B cell (primary cell): ENCODE data around the gene KANK3. TPM values are rescaled to one million over a fixed set of nuclear protein-coding genes. Genes with fewer than 3 reads are reported as not detected.

ENCODE experiments used
- ATAC-seq: fragments of 200-7000 bp; cut with Tn5 transposase; one replicate; pipeline ENCODE4 v1.10.0; 2021; ENCODE audit warnings: low read depth, mild to moderate bottlenecking, moderate number of reproducible peaks, moderate library complexity
- CTCF ChIA-PET: fragments of 350-600 bp; sonication (Branson Sonifier 250); formaldehyde crosslinking; loops from one replicate; lab custom pipeline; 2021; ENCODE audit warnings: antibody characterized with exemption, inconsistent platforms; lab: Charles Lee
- POLR2A ChIA-PET: fragments of 350-600 bp; sonication (Branson Sonifier 250); formaldehyde crosslinking; loops from one replicate; lab custom pipeline; 2021; ENCODE audit warnings: antibody characterized with exemption; lab: Charles Lee
- DNase-seq: peaks from one replicate; pipeline ENCODE4 v3.0.0; 2013
- H2AFZ ChIP-seq: 2 replicates; pipeline ENCODE4 v1.6.1; 2012; ENCODE audit warnings: mild to moderate bottlenecking, low read depth, low read length; ENCODE audit not compliant: insufficient read depth, poor library complexity, severe bottlenecking
- H3K27ac ChIP-seq, 2 donors: 1 replicate in 1 of 2; 2 replicates in 1 of 2; pipeline ENCODE4 v1.5.1; 2012 to 2013; ENCODE audit warnings: low read length in 2 of 2, mild to moderate bottlenecking in 2 of 2, moderate library complexity in 1 of 2
- H3K27me3 ChIP-seq, 4 experiments: fragments of 200-600 bp in 1 of 4; sonication (generic) in 1 of 4; replicated peaks in 1 of 4; 1 replicate in 2 of 4; 2 replicates in 2 of 4; pipeline versions ENCODE4 v1.6.1 to v1.7.0; 2013 to 2016; ENCODE audit warnings: low read length in 3 of 4, mild to moderate bottlenecking in 2 of 4, mixed read lengths in 1 of 4, moderate library complexity in 1 of 4; ENCODE audit not compliant: insufficient read depth in 4 of 4, control insufficient read depth in 3 of 4; ENCODE audit errors: control extremely low read depth in 1 of 4
- H3K36me3 ChIP-seq, 2 experiments: replicated peaks in 1 of 2; 1 replicate in 1 of 2; 2 replicates in 1 of 2; pipeline versions ENCODE4 v1.6.1 to v1.7.1; 2013; ENCODE audit warnings: low read length in 1 of 2; ENCODE audit not compliant: insufficient read depth in 2 of 2, control insufficient read depth in 1 of 2; ENCODE audit errors: control extremely low read depth in 1 of 2, extremely low read depth in 1 of 2
- H3K4me1 ChIP-seq, 2 donors: fragments of 200-600 bp in 1 of 2; sonication (generic) in 1 of 2; 1 replicate in 1 of 2; 2 replicates in 1 of 2; pipeline versions ENCODE4 v1.5.1 to v1.6.1; 2013 to 2017; ENCODE audit warnings: low read length in 2 of 2; ENCODE audit not compliant: control insufficient read depth in 2 of 2, insufficient read depth in 2 of 2
- H3K4me2 ChIP-seq: replicated peaks from 2 replicates; pipeline ENCODE3; 2012; ENCODE audit warnings: mild to moderate bottlenecking, low read depth, low read length; ENCODE audit not compliant: poor library complexity, severe bottlenecking
- H3K4me3 ChIP-seq, 5 experiments: fragments of 200-600 bp in 1 of 5; sonication (generic) in 1 of 5; 1 replicate in 3 of 5; 2 replicates in 2 of 5; pipeline versions ENCODE4 v1.5.1 to v1.7.0; 2011 to 2016; ENCODE audit warnings: low read length in 4 of 5, mild to moderate bottlenecking in 4 of 5, low read depth in 2 of 5, control low read depth in 1 of 5, moderate library complexity in 1 of 5; ENCODE audit not compliant: insufficient read depth in 1 of 5; ENCODE audit errors: control extremely low read depth in 1 of 5, extremely low read depth in 1 of 5
- H3K79me2 ChIP-seq: fragments of 200-600 bp; sonication (generic); one replicate; pipeline ENCODE4 v1.6.0; 2016; ENCODE audit warnings: low read length; ENCODE audit not compliant: control insufficient read depth, insufficient read depth
- H3K9ac ChIP-seq: fragments of 200-600 bp; sonication (generic); 2 replicates; pipeline ENCODE4 v1.6.1; 2017; ENCODE audit warnings: mild to moderate bottlenecking, low read length, moderate library complexity
- H3K9me3 ChIP-seq, 3 donors: one replicate each; pipeline versions ENCODE4 v1.6.1 to v1.7.1; 2013; ENCODE audit warnings: low read length in 2 of 3; ENCODE audit not compliant: control insufficient read depth in 2 of 3, insufficient read depth in 1 of 3; ENCODE audit errors: control extremely low read depth in 1 of 3
- H4K20me1 ChIP-seq: 2 replicates; pipeline ENCODE4 v1.6.0; 2012; ENCODE audit warnings: mild to moderate bottlenecking, low read length; ENCODE audit not compliant: insufficient read depth, control insufficient read depth, poor library complexity, severe bottlenecking
- H3K27ac Mint-ChIP-seq: one replicate; pipeline ENCODE4 v1.8.0; 2021; ENCODE audit warnings: mixed read lengths
- H3K27me3 Mint-ChIP-seq: one replicate; pipeline ENCODE4 v1.8.0; 2021; ENCODE audit warnings: mixed read lengths
- H3K4me1 Mint-ChIP-seq: one replicate; pipeline ENCODE4 v1.8.0; 2021; ENCODE audit warnings: mixed read lengths
- H3K4me3 Mint-ChIP-seq: one replicate; pipeline ENCODE4 v1.8.0; 2021; ENCODE audit warnings: mixed read lengths
- H3K9me3 Mint-ChIP-seq: one replicate; pipeline ENCODE4 v1.8.0; 2022; ENCODE audit warnings: mixed read lengths; ENCODE audit not compliant: insufficient read depth
- EZH2 ChIP-seq: IDR thresholded peaks from 2 replicates; pipeline ENCODE4 v1.6.1; 2012; ENCODE audit warnings: borderline replicate concordance, low read depth, mild to moderate bottlenecking, moderate library complexity, low read length; ENCODE audit not compliant: insufficient read depth, poor library complexity, severe bottlenecking
- WGBS: methylation state at CpG from one replicate; pipeline ENCODE4 v1.1.5; 2013; ENCODE audit warnings: missing lambda C conversion rate; ENCODE audit not compliant: insufficient coverage; 5-methylcytosine and 5-hydroxymethylcytosine counted together
- intact Hi-C: fragments of 100-400 bp; cut with micrococcal nuclease; formaldehyde crosslinking; loops from one replicate; pipeline ENCODE4 v1.10.0; 2022
- polyA plus RNA-seq: library from polyadenylated mRNA; depleted of rRNA; stranded (reverse); fragments of >200 nt; gene quantifications from 2 replicates; pipeline ENCODE4 v1.2.3, GENCODE V29; 2012
- total RNA-seq, 2 donors: library from RNA; stranded (reverse); fragments of 120-200 nt in 1 of 2; gene quantifications; 1 replicate in 1 of 2; 2 replicates in 1 of 2; pipeline versions ENCODE4 v1.2.3 to v1.2.4, GENCODE V29; 2013 to 2022
- TF ChIP-seq, protein P1 (sequence below): fragments of 200-600 bp; IDR thresholded peaks from one replicate; pipeline ENCODE4 v1.8.0; 2022; ENCODE audit warnings: antibody characterized with exemption, mild to moderate bottlenecking

Gene KANK3
- total and polyA plus RNA-seq, 2 donors (not counting 1 experiment from before 2014, with no cell fraction given): 0.27 to 0.34 TPM

DNA sequence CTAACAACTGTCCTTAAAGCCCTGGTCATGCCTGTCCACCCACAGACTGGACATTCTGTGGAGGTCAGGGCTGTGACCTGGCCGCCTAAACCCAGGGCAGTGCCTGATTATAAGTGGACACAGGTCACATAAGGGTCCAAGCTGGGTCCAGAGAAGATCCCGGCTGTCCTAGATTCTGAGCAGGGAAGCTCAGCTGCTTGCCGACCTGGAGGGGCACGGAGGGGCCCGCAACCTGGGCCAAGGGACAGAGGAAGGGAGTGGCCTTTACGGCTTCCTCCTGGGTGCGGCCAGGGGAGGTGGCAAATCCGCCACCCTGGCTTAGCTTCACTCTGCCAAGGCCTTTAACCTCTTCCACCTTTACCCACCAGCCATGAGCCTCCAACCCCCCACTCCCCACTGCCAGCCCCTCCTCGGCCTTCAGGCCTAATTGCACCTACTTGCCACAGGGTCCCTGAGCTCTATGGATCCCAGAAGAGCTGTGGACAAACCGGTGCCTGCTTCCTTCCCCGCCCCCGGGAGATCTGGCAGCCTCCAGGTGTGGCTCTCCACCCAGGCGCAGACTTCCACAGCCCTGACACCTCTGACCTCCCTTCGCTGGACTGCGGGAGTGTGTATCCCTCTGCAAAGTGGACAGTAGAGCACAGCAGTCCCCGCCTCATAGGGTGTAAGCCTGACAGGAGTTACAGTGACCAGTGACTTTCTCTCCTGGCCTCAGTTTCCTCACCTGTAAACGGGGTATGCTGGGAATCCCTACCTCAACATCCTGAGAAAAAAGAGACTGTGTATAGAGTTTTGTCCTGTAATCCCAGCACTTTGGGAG, 36.6 kb downstream of the KANK3 start:
- TF ChIP-seq EZH2: no peak
- TF ChIP-seq, protein P1, sequence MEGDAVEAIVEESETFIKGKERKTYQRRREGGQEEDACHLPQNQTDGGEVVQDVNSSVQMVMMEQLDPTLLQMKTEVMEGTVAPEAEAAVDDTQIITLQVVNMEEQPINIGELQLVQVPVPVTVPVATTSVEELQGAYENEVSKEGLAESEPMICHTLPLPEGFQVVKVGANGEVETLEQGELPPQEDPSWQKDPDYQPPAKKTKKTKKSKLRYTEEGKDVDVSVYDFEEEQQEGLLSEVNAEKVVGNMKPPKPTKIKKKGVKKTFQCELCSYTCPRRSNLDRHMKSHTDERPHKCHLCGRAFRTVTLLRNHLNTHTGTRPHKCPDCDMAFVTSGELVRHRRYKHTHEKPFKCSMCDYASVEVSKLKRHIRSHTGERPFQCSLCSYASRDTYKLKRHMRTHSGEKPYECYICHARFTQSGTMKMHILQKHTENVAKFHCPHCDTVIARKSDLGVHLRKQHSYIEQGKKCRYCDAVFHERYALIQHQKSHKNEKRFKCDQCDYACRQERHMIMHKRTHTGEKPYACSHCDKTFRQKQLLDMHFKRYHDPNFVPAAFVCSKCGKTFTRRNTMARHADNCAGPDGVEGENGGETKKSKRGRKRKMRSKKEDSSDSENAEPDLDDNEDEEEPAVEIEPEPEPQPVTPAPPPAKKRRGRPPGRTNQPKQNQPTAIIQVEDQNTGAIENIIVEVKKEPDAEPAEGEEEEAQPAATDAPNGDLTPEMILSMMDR: no peak
- CTCF ChIA-PET: interaction anchor here (0.9 kb wide), 1 partner anchor 12 kb away, joined by 8 read pairs; no protein-coding TSS in a partner anchor
- peaks cover 12% of the 10 kb centered on the region for H3K79me2 ChIP-seq
- no peak overlapping the region for H3K27ac ChIP-seq
- Mint-ChIP-seq H3K27ac (peak overlapping the region; percentile 46), H3K4me1 (peaks cover 24% of the 10 kb centered on the region), H3K4me3 (peak overlapping the region; percentile 93), H3K9me3 (no peaks in the 10 kb centered on the region), H3K27me3 (no peaks in the 10 kb centered on the region)
- no peaks in the 10 kb centered on the region for H3K27me3 ChIP-seq
- no peak overlapping the region for H3K9ac ChIP-seq
- H2AFZ ChIP-seq: no peak overlapping the region
- no peak for DNase-seq
- WGBS: 89% methylated on average over 15 of the region's 17 CpGs
- peaks cover 6% of the 10 kb centered on the region for H4K20me1 ChIP-seq
- intact Hi-C loops: loop anchor here (10.0 kb wide), 1 partner anchor 1112 kb away; no protein-coding TSS in a partner anchor
- no peaks in the 10 kb centered on the region for H3K9me3 ChIP-seq
- peaks cover 7 to 18% of the 10 kb centered on the region in 2 donors for H3K4me1 ChIP-seq
- POLR2A ChIA-PET: interaction anchor here (0.6 kb wide), 1 partner anchor 1745 kb away, joined by 3 read pairs; no protein-coding TSS in a partner anchor
- no peak overlapping the region for H3K4me2 ChIP-seq
- no peak overlapping the region for H3K4me3 ChIP-seq
- H3K36me3 ChIP-seq: peaks cover 0 to 8% of the 10 kb centered on the region in 2 experiments
- ATAC-seq: no peak

DNA sequence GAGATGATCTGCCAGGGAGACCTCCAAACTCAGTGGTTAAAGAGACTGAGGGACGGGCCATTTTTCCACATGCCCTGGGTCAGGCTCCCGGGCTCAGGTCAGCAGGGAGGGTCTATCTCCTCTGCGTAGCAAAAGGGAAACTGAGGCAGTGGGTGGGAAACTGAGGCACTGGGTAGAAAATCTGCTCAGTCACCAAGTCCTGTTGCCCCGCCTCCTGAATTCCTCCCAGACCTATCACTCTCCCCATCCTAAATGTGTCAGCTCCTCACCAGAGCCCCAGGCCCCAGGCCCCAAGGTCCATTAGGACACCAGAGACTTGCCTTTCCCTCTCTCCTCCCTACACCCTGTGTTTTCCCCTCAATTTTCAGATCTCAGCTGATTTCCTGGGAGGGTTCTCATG, 37.3 kb downstream of the KANK3 start:
- WGBS: 57% methylated on average over 1 of the region's 4 CpGs
- Mint-ChIP-seq H3K4me3 (no peak overlapping the region), H3K4me1 (peaks cover 24% of the 10 kb centered on the region), H3K9me3 (no peaks in the 10 kb centered on the region), H3K27me3 (no peaks in the 10 kb centered on the region), H3K27ac (no peak overlapping the region)
- intact Hi-C loops: loop anchor here (10.0 kb wide), 1 partner anchor 1111 kb away; no protein-coding TSS in a partner anchor
- Histone ChIP-seq H3K4me3 (no peak overlapping the region), H4K20me1 (peaks cover 6% of the 10 kb centered on the region), H3K4me1 (peaks cover 7 to 18% of the 10 kb centered on the region in 2 donors), H3K36me3 (peaks cover 0 to 5% of the 10 kb centered on the region in 2 experiments), H3K27ac (no peak overlapping the region), H2AFZ (no peak overlapping the region), H3K79me2 (peaks cover 12% of the 10 kb centered on the region), H3K9ac (no peak overlapping the region), H3K9me3 (no peaks in the 10 kb centered on the region), H3K4me2 (no peak overlapping the region), H3K27me3 (no peaks in the 10 kb centered on the region)
- ChIA-PET CTCF (interaction anchor here (0.9 kb wide), 1 partner anchor 13 kb away, joined by 8 read pairs; no protein-coding TSS in a partner anchor), POLR2A (no interaction called here)
- TF ChIP-seq, protein P1: no peak
- no peak for TF ChIP-seq EZH2
- DNase-seq (no peak), ATAC-seq (no peak)
